ENCODE measurements around the gene TSPOAP1. TPM values are rescaled to one million over a fixed set of nuclear protein-coding genes. Genes with fewer than 3 reads are reported as not detected.
A peak's percentile ranks its signal among the peaks of the same experiment; 100 is the strongest.

Gene TSPOAP1
- polyA plus RNA-seq, 3 donors from 2014 or later: 7.1 to 32.1 (median 8.4) TPM

- Mint-ChIP-seq H3K4me1 (peaks cover 67 to 68% of the 10 kb centered on the region in 2 donors), H3K27ac (peak overlapping the region; percentile 94 to 99 (median 96))
- no peak for DNase-seq
Observed at GRCh38 chr17:58335061-58335731, 6.6 kb upstream of the TSPOAP1 start.

GRCh38 chr17:58334661-58335060, 6.1 kb upstream of the TSPOAP1 start:
- Mint-ChIP-seq H3K9me3 (peaks cover 0 to 3% (median 0%) of the 10 kb centered on the region in 6 donors), H3K4me3 (peak overlapping the region; percentile 85 to 95 (median 93)), H3K27ac (peak overlapping the region; percentile 94 to 99 (median 96)), H3K27me3 (ENCODE audit: low read depth in 3 of 3) (peaks cover 30 to 60% (median 51%) of the 10 kb centered on the region in 3 donors), H3K36me3 (peaks cover 19 to 26% (median 21%) of the 10 kb centered on the region in 3 donors), H3K4me1 (peaks cover 66 to 67% of the 10 kb centered on the region in 2 donors)
- DNase-seq: no peak

More at GRCh38 chr17:58335061-58335731, 6.6 kb upstream of the TSPOAP1 start:
- Mint-ChIP-seq H3K9me3 (peaks cover 0 to 3% (median 0%) of the 10 kb centered on the region in 6 donors), H3K36me3 (peaks cover 14 to 24% (median 18%) of the 10 kb centered on the region in 3 donors), H3K27me3 (ENCODE audit: low read depth in 3 of 3) (peaks cover 30 to 56% (median 50%) of the 10 kb centered on the region in 3 donors), H3K4me3 (peak overlapping the region; percentile 85 to 95 (median 93))

- Mint-ChIP-seq H3K27ac (peak overlapping the region; percentile 94 to 99 (median 96)), H3K9me3 (peaks cover 0 to 3% (median 0%) of the 10 kb centered on the region in 6 donors), H3K36me3 (peaks cover 22 to 29% (median 25%) of the 10 kb centered on the region in 3 donors), H3K4me3 (peak overlapping the region; percentile 85 to 95 (median 93)), H3K27me3 (ENCODE audit: low read depth in 3 of 3) (peaks cover 30 to 60% (median 52%) of the 10 kb centered on the region in 3 donors), H3K4me1 (peaks cover 66 to 67% of the 10 kb centered on the region in 2 donors)
- no peak for DNase-seq
Observed at GRCh38 chr17:58334256-58334655, 5.7 kb upstream of the TSPOAP1 start.

- H3K27ac Mint-ChIP-seq: peak overlapping the region; percentile 94 to 99 (median 96)
- peaks cover 34 to 59% (median 52%) of the 10 kb centered on the region in 3 donors for H3K27me3 Mint-ChIP-seq (ENCODE audit: low read depth in 3 of 3)
- peaks cover 66 to 67% of the 10 kb centered on the region in 2 donors for H3K4me1 Mint-ChIP-seq
- peak; percentile 54 to 62 (median 55) for DNase-seq
- H3K36me3 Mint-ChIP-seq: peaks cover 22 to 29% (median 29%) of the 10 kb centered on the region in 3 donors
- peak overlapping the region; percentile 85 to 95 (median 93) for H3K4me3 Mint-ChIP-seq
- peaks cover 0 to 3% (median 0%) of the 10 kb centered on the region in 6 donors for H3K9me3 Mint-ChIP-seq
Observed at GRCh38 chr17:58333736-58334207, 5.2 kb upstream of the TSPOAP1 start.

GRCh38 chr17:58332778-58333735, 4.5 kb upstream of the TSPOAP1 start:
- peaks cover 22 to 29% (median 29%) of the 10 kb centered on the region in 3 donors for H3K36me3 Mint-ChIP-seq
- peaks cover 0 to 3% (median 0%) of the 10 kb centered on the region in 6 donors for H3K9me3 Mint-ChIP-seq
- H3K4me3 Mint-ChIP-seq: peak overlapping the region; percentile 85 to 95 (median 93)
- peaks cover 64 to 66% of the 10 kb centered on the region in 2 donors for H3K4me1 Mint-ChIP-seq
- DNase-seq: peak; percentile 49 to 59 (median 57)
- H3K27ac Mint-ChIP-seq: peak overlapping the region; percentile 94 to 99 (median 96)
- H3K27me3 Mint-ChIP-seq (ENCODE audit: low read depth in 3 of 3): peaks cover 41 to 62% (median 57%) of the 10 kb centered on the region in 3 donors

GRCh38 chr17:58331815-58332777, 3.5 kb upstream of the TSPOAP1 start:
- peak; percentile 85 to 90 (median 88) for DNase-seq
- H3K4me1 Mint-ChIP-seq: peaks cover 65 to 69% of the 10 kb centered on the region in 2 donors
- H3K27me3 Mint-ChIP-seq (ENCODE audit: low read depth in 3 of 3): peaks cover 43 to 56% (median 51%) of the 10 kb centered on the region in 3 donors
- peaks cover 22 to 29% (median 29%) of the 10 kb centered on the region in 3 donors for H3K36me3 Mint-ChIP-seq
- peaks cover 0 to 3% (median 0%) of the 10 kb centered on the region in 6 donors for H3K9me3 Mint-ChIP-seq
- H3K4me3 Mint-ChIP-seq: peak overlapping the region; percentile 85 to 95 (median 93)
- peak overlapping the region; percentile 94 to 99 (median 98) for H3K27ac Mint-ChIP-seq

GRCh38 chr17:58330997-58331814, 2.6 kb upstream of the TSPOAP1 start:
- Mint-ChIP-seq H3K9me3 (peaks cover 0 to 3% (median 0%) of the 10 kb centered on the region in 6 donors), H3K4me3 (peak overlapping the region; percentile 85 to 95 (median 93)), H3K27ac (peak overlapping the region; percentile 94 to 99 (median 97)), H3K27me3 (ENCODE audit: low read depth in 3 of 3) (peaks cover 47 to 60% (median 50%) of the 10 kb centered on the region in 3 donors), H3K36me3 (peaks cover 22 to 31% (median 29%) of the 10 kb centered on the region in 3 donors), H3K4me1 (peaks cover 65 to 69% of the 10 kb centered on the region in 2 donors)
- DNase-seq: peak; percentile 70 to 75 (median 74)

- DNase-seq: peak in 1 of 3 donors; percentile 48
- H3K36me3 Mint-ChIP-seq: peaks cover 22 to 34% (median 29%) of the 10 kb centered on the region in 3 donors
- H3K9me3 Mint-ChIP-seq: peaks cover 0 to 3% (median 0%) of the 10 kb centered on the region in 6 donors
- peak overlapping the region; percentile 85 to 95 (median 93) for H3K4me3 Mint-ChIP-seq
- H3K4me1 Mint-ChIP-seq: peaks cover 65 to 69% of the 10 kb centered on the region in 2 donors
- peak overlapping the region; percentile 94 to 99 (median 97) for H3K27ac Mint-ChIP-seq
- H3K27me3 Mint-ChIP-seq (ENCODE audit: low read depth in 3 of 3): peaks cover 48 to 62% (median 50%) of the 10 kb centered on the region in 3 donors
Observed at GRCh38 chr17:58330538-58330996, 2.0 kb upstream of the TSPOAP1 start.

- peaks cover 50 to 64% (median 52%) of the 10 kb centered on the region in 3 donors for H3K27me3 Mint-ChIP-seq (ENCODE audit: low read depth in 3 of 3)
- peak overlapping the region; percentile 94 to 99 (median 97) for H3K27ac Mint-ChIP-seq
- peaks cover 0 to 3% (median 0%) of the 10 kb centered on the region in 6 donors for H3K9me3 Mint-ChIP-seq
- no peak for DNase-seq
- peaks cover 22 to 34% (median 29%) of the 10 kb centered on the region in 3 donors for H3K36me3 Mint-ChIP-seq
- H3K4me3 Mint-ChIP-seq: peak overlapping the region; percentile 85 to 95 (median 93)
- H3K4me1 Mint-ChIP-seq: peaks cover 65 to 69% of the 10 kb centered on the region in 2 donors
Observed at GRCh38 chr17:58329810-58330537, 1.4 kb upstream of the TSPOAP1 start.

- Mint-ChIP-seq H3K27me3 (ENCODE audit: low read depth in 3 of 3) (peaks cover 50 to 64% (median 52%) of the 10 kb centered on the region in 3 donors), H3K9me3 (peaks cover 0 to 3% (median 0%) of the 10 kb centered on the region in 6 donors), H3K4me1 (peaks cover 60 to 64% of the 10 kb centered on the region in 2 donors), H3K4me3 (peak overlapping the region; percentile 85 to 95 (median 93)), H3K27ac (peak overlapping the region; percentile 94 to 99 (median 97)), H3K36me3 (peaks cover 22 to 34% (median 29%) of the 10 kb centered on the region in 3 donors)
- peak; percentile 78 to 83 (median 82) for DNase-seq
Observed at GRCh38 chr17:58329035-58329809, 627 bp upstream of the TSPOAP1 start.

Measured in immature natural killer cell (primary cell).